ENCODE measurements around the gene AHCY.
A peak's percentile ranks its signal among the peaks of the same experiment; 100 is the strongest.
"Not testable (repeated sequence)": the region's sequence is repeated elsewhere in the genome, so short reads cannot be mapped to it uniquely, and the experiment has no call there.

AHCY gene

GRCh38 chr20:34322267-34323105 is 19.3 kb upstream of the AHCY start:
- no peak for DNase-seq

GRCh38 chr20:34320861-34321260 is 17.7 kb upstream of the AHCY start:
- no peak for DNase-seq

GRCh38 chr20:34318609-34319443 is 15.7 kb upstream of the AHCY start:
- no peak for DNase-seq

- DNase-seq, result no peak
Observed at GRCh38 chr20:34316196-34316814, 13.2 kb upstream of the AHCY start.

GRCh38 chr20:34315236-34315635 is 12.1 kb upstream of the AHCY start:
- DNase-seq, result no peak

GRCh38 chr20:34312544-34313217 is 9.5 kb upstream of the AHCY start:
- peak; percentile 84 for DNase-seq

- DNase-seq, result no peak
Observed at GRCh38 chr20:34312024-34312460, 8.9 kb upstream of the AHCY start.

- DNase-seq, result no peak
Observed at GRCh38 chr20:34311118-34312023, 8.2 kb upstream of the AHCY start.

GRCh38 chr20:34310481-34311117 is 7.4 kb upstream of the AHCY start:
- DNase-seq, result no peak

- DNase-seq, result no peak
Observed at GRCh38 chr20:34309691-34310090, 6.5 kb upstream of the AHCY start.

GRCh38 chr20:34305333-34306230 is 2.4 kb upstream of the AHCY start:
- no peak for DNase-seq

GRCh38 chr20:34302312-34302722 is 838 bp downstream of the AHCY start:
- no peak for DNase-seq

GRCh38 chr20:34301587-34302311 is 1.4 kb downstream of the AHCY start:
- no peak for DNase-seq

- DNase-seq, result no peak
Observed at GRCh38 chr20:34300809-34301586, 2.2 kb downstream of the AHCY start.

- no peak for DNase-seq
Observed at GRCh38 chr20:34300256-34300806, 2.8 kb downstream of the AHCY start.

GRCh38 chr20:34299556-34300255 is 3.4 kb downstream of the AHCY start:
- DNase-seq, result no peak

- DNase-seq, result not testable (repeated sequence)
Observed at GRCh38 chr20:34298294-34298784, 4.8 kb downstream of the AHCY start.
